Parathyroid adenoma (tissue), 2 donors: ENCODE results near the gene ZFP37.

ENCODE experiments used
- H2AFZ ChIP-seq: fragments of 300-600 bp; sonication (generic); one replicate; pipeline ENCODE4 v1.7.0; 2017; ENCODE audit warnings: antibody characterized with exemption, mild to moderate bottlenecking
- H3K27ac ChIP-seq: fragments of 300-600 bp; sonication (generic); one replicate; pipeline ENCODE4 v1.7.0; 2017
- H3K27me3 ChIP-seq: fragments of 300-600 bp; sonication (generic); one replicate; pipeline ENCODE4 v1.7.0; 2017; ENCODE audit warnings: low read length; ENCODE audit not compliant: control insufficient read depth, insufficient read depth
- H3K36me3 ChIP-seq: fragments of 300-600 bp; sonication (generic); one replicate; pipeline ENCODE4 v1.7.0; 2017; ENCODE audit warnings: low read length; ENCODE audit not compliant: control insufficient read depth, insufficient read depth
- H3K4me1 ChIP-seq: fragments of 300-600 bp; sonication (generic); one replicate; pipeline ENCODE4 v1.7.0; 2017; ENCODE audit warnings: control low read depth
- H3K4me2 ChIP-seq: fragments of 300-600 bp; sonication (generic); one replicate; pipeline ENCODE4 v1.7.0; 2017; ENCODE audit warnings: low read length
- H3K4me3 ChIP-seq: fragments of 300-600 bp; sonication (generic); one replicate; pipeline ENCODE4 v1.7.0; 2017; ENCODE audit warnings: low read depth, low read length
- H3K79me2 ChIP-seq: fragments of 300-600 bp; sonication (generic); one replicate; pipeline ENCODE4 v1.7.0; 2017; ENCODE audit warnings: control low read depth
- H3K9ac ChIP-seq: fragments of 300-600 bp; sonication (generic); one replicate; pipeline ENCODE4 v1.7.0; 2017; ENCODE audit warnings: mild to moderate bottlenecking
- H3K9me3 ChIP-seq: fragments of 300-600 bp; sonication (generic); one replicate; pipeline ENCODE4 v1.7.0; 2017; ENCODE audit warnings: low read length; ENCODE audit not compliant: control insufficient read depth
- CTCF ChIP-seq: fragments of 300-600 bp; sonication (generic); IDR thresholded peaks from one replicate; pipeline ENCODE4 v1.7.0; 2017; ENCODE audit warnings: antibody characterized with exemption, mild to moderate bottlenecking
- donor health status: primary hyperparathyroidism.

Gene ZFP37

GRCh38 chr9:113018247-113018646 lies 38.3 kb downstream of the ZFP37 start:
- no peaks in the 10 kb centered on the region for H3K79me2 ChIP-seq
- no peak overlapping the region for H2AFZ ChIP-seq
- no peaks in the 10 kb centered on the region for H3K27me3 ChIP-seq
- H3K9me3 ChIP-seq, result no peaks in the 10 kb centered on the region
- no peak overlapping the region for H3K4me3 ChIP-seq
- no peak overlapping the region for H3K4me2 ChIP-seq
- H3K27ac ChIP-seq, result no peak overlapping the region
- H3K9ac ChIP-seq, result no peak overlapping the region
- H3K36me3 ChIP-seq, result no peaks in the 10 kb centered on the region
- no peak for TF ChIP-seq CTCF
- H3K4me1 ChIP-seq, result no peaks in the 10 kb centered on the region

- H2AFZ ChIP-seq, result no peak overlapping the region
- H3K27ac ChIP-seq, result no peak overlapping the region
- H3K9me3 ChIP-seq, result no peaks in the 10 kb centered on the region
- no peak overlapping the region for H3K9ac ChIP-seq
- peak overlapping the region; percentile 58 for H3K4me3 ChIP-seq
- no peak for TF ChIP-seq CTCF
- peak overlapping the region; percentile 86 for H3K4me2 ChIP-seq
- H3K27me3 ChIP-seq, result no peaks in the 10 kb centered on the region
- H3K4me1 ChIP-seq, result no peaks in the 10 kb centered on the region
- H3K36me3 ChIP-seq, result no peaks in the 10 kb centered on the region
- H3K79me2 ChIP-seq, result no peaks in the 10 kb centered on the region
Measured at GRCh38 chr9:113012492-113012891, 44.0 kb downstream of the ZFP37 start.

GRCh38 chr9:113011911-113012381 lies 44.6 kb downstream of the ZFP37 start, which contains the start of gene ZNF883:
Gene ZNF883 (minus strand): TSS chr9:113012192.
- no peak within 1 kb of the TSS for H3K27ac ChIP-seq
- H3K4me1 ChIP-seq, result no peaks in the 10 kb centered on the region
- no peaks in the 10 kb centered on the region for H3K9me3 ChIP-seq
- peak within 1 kb of the TSS; percentile 58 for H3K4me3 ChIP-seq
- no peak for TF ChIP-seq CTCF
- no peaks in the 10 kb centered on the region for H3K36me3 ChIP-seq
- H2AFZ ChIP-seq, result no peak within 1 kb of the TSS
- no peaks in the 10 kb centered on the region for H3K27me3 ChIP-seq
- no peaks in the 10 kb centered on the region for H3K79me2 ChIP-seq
- no peak within 1 kb of the TSS for H3K9ac ChIP-seq
- peak within 1 kb of the TSS; percentile 86 for H3K4me2 ChIP-seq

GRCh38 chr9:113005777-113006176 lies 50.7 kb downstream of the ZFP37 start:
- no peaks in the 10 kb centered on the region for H3K9me3 ChIP-seq
- H3K27ac ChIP-seq, result no peak overlapping the region
- no peaks in the 10 kb centered on the region for H3K4me1 ChIP-seq
- TF ChIP-seq CTCF, result no peak
- H3K36me3 ChIP-seq, result peaks cover 2% of the 10 kb centered on the region
- no peaks in the 10 kb centered on the region for H3K79me2 ChIP-seq
- H2AFZ ChIP-seq, result no peak overlapping the region
- H3K27me3 ChIP-seq, result no peaks in the 10 kb centered on the region
- no peak overlapping the region for H3K4me3 ChIP-seq
- no peak overlapping the region for H3K4me2 ChIP-seq
- no peak overlapping the region for H3K9ac ChIP-seq

GRCh38 chr9:112997236-112997941 lies 59.1 kb downstream of the ZFP37 start:
- no peak for TF ChIP-seq CTCF
- peaks cover 20% of the 10 kb centered on the region for H3K36me3 ChIP-seq
- no peaks in the 10 kb centered on the region for H3K4me1 ChIP-seq
- no peak overlapping the region for H3K4me2 ChIP-seq
- H3K9me3 ChIP-seq, result peaks cover 3% of the 10 kb centered on the region
- no peak overlapping the region for H3K4me3 ChIP-seq
- H2AFZ ChIP-seq, result no peak overlapping the region
- no peaks in the 10 kb centered on the region for H3K27me3 ChIP-seq
- H3K9ac ChIP-seq, result no peak overlapping the region
- H3K27ac ChIP-seq, result no peak overlapping the region
- no peaks in the 10 kb centered on the region for H3K79me2 ChIP-seq
